Gastroesophageal sphincter (tissue), 4 donors: ENCODE measurements around the gene B9D2. TPM values are rescaled to one million over a fixed set of nuclear protein-coding genes. Genes with fewer than 3 reads are reported as not detected.

Source experiments
- ATAC-seq: fragments of 150-250 bp; one replicate; pipeline ENCODE4 v1.9.1; 2016; ENCODE audit warnings: mild to moderate bottlenecking, moderate library complexity
- H3K27ac ChIP-seq, 4 donors: fragments of 200-600 bp; sonication (generic) in 3 of 4; 1 replicate in 3 of 4; 2 replicates in 1 of 4; pipeline ENCODE4 v1.5.1; 2016 to 2019
- H3K27me3 ChIP-seq: fragments of 200-600 bp; sonication (generic); one replicate; pipeline ENCODE4 v1.5.1; 2019
- H3K36me3 ChIP-seq, 2 donors: fragments of 200-600 bp; sonication (generic); one replicate each; pipeline ENCODE4 v1.5.1; 2019; ENCODE audit warnings: control low read depth in 1 of 2
- H3K4me1 ChIP-seq, 3 donors: fragments of 200-600 bp; sonication (generic); 1 replicate in 2 of 3; 2 replicates in 1 of 3; pipeline ENCODE4 v1.5.1; 2016 to 2019; ENCODE audit warnings: control low read depth in 2 of 3
- H3K4me3 ChIP-seq, 2 donors: fragments of 200-600 bp; sonication (generic); one replicate each; pipeline ENCODE4 v1.5.1; 2019; ENCODE audit warnings: mild to moderate bottlenecking in 1 of 2, moderate library complexity in 1 of 2
- H3K9me3 ChIP-seq, 3 donors: fragments of 200-600 bp; sonication (generic); one replicate each; pipeline ENCODE4 v1.5.1; 2017 to 2019; ENCODE audit warnings: control low read depth in 2 of 3
- CTCF ChIP-seq, 4 experiments: fragments of 200-600 bp in 2 of 4; fragments of 450-650 bp in 2 of 4; sonication (generic) in 1 of 4; IDR thresholded peaks; one replicate each; pipeline ENCODE4 v1.5.1; 2017 to 2019; ENCODE audit warnings: antibody characterized with exemption in 4 of 4, mild to moderate bottlenecking in 2 of 4, moderate library complexity in 2 of 4
- EP300 ChIP-seq: sonication (generic); formaldehyde crosslinking; IDR thresholded peaks from one replicate; pipeline ENCODE4 v1.6.1; 2017; ENCODE audit warnings: antibody characterized with exemption, mild to moderate bottlenecking
- POLR2A ChIP-seq, 2 donors: fragments of 450-650 bp; IDR thresholded peaks; one replicate each; pipeline ENCODE4 v1.6.1; 2017; ENCODE audit warnings: antibody characterized with exemption in 2 of 2, mild to moderate bottlenecking in 2 of 2, moderate library complexity in 1 of 2
- POLR2AphosphoS5 ChIP-seq: sonication (generic); formaldehyde crosslinking; IDR thresholded peaks from one replicate; pipeline ENCODE4 v1.6.1; 2017; ENCODE audit warnings: antibody characterized with exemption
- WGBS, 2 donors: methylation state at CpG; one replicate each; pipeline ENCODE4 v1.1.5; 2018; ENCODE audit warnings: low coverage in 1 of 2; 5-methylcytosine and 5-hydroxymethylcytosine counted together
- total RNA-seq, 4 donors: library from RNA; depleted of rRNA; stranded (reverse); fragments of >200 nt; gene quantifications; one replicate each; pipeline ENCODE4 v1.1.0, GENCODE V29; 2016

Gene B9D2
- total RNA-seq, 4 donors from 2014 or later, result 5.2 to 10.1 (median 6.7) TPM

- H3K27ac ChIP-seq, result no peak overlapping the region
- H3K4me3 ChIP-seq, result no peak overlapping the region
- 73 to 83% methylated on average over 14 to 18 of the region's 47 CpGs for WGBS, 2 donors
- no peak for ATAC-seq
- TF ChIP-seq POLR2AphosphoS5 (no peak), EP300 (no peak), CTCF (IDR thresholded peaks at IDR 0.05) (no peak), POLR2A (IDR thresholded peaks at IDR 0.05) (no peak)
- peaks cover 0 to 35% (median 21%) of the 10 kb centered on the region in 3 donors for H3K4me1 ChIP-seq
- no peaks in the 10 kb centered on the region for H3K9me3 ChIP-seq
- H3K27me3 ChIP-seq, result no peaks in the 10 kb centered on the region
- H3K36me3 ChIP-seq, result peaks cover 0 to 77% of the 10 kb centered on the region in 2 donors
These were observed 32.8 kb downstream of the B9D2 start for GRCh38 chr19:41330946-41331678.

GRCh38 chr19:41330481-41330880, 33.5 kb downstream of the B9D2 start:
- Histone ChIP-seq H3K4me3 (no peak overlapping the region), H3K9me3 (no peaks in the 10 kb centered on the region), H3K36me3 (peaks cover 0 to 71% of the 10 kb centered on the region in 2 donors), H3K27ac (no peak overlapping the region), H3K27me3 (no peaks in the 10 kb centered on the region), H3K4me1 (peaks cover 0 to 41% (median 28%) of the 10 kb centered on the region in 3 donors)
- no peak for TF ChIP-seq EP300
- TF ChIP-seq CTCF (IDR thresholded peaks at IDR 0.05), result no peak
- no peak for TF ChIP-seq POLR2A (IDR thresholded peaks at IDR 0.05)
- TF ChIP-seq POLR2AphosphoS5, result no peak
- ATAC-seq, result no peak
- 86 to 100% methylated on average over 2 of the region's 4 CpGs for WGBS, 2 donors

GRCh38 chr19:41328842-41329225, 35.1 kb downstream of the B9D2 start:
- H3K4me3 ChIP-seq, result no peak overlapping the region
- peak overlapping the region in 3 of 4 donors; percentile 77 to 90 (median 84) for H3K27ac ChIP-seq
- no peak for ATAC-seq
- no peaks in the 10 kb centered on the region for H3K9me3 ChIP-seq
- TF ChIP-seq CTCF (IDR thresholded peaks at IDR 0.05) (no peak), EP300 (no peak), POLR2A (IDR thresholded peaks at IDR 0.05) (no peak), POLR2AphosphoS5 (no peak)
- peaks cover 2 to 58% (median 44%) of the 10 kb centered on the region in 3 donors for H3K4me1 ChIP-seq
- H3K36me3 ChIP-seq, result peaks cover 0 to 55% of the 10 kb centered on the region in 2 donors
- 78 to 100% methylated on average over 1 of the region's 1 CpG for WGBS, 2 donors
- H3K27me3 ChIP-seq, result no peaks in the 10 kb centered on the region

GRCh38 chr19:41328157-41328841, 35.6 kb downstream of the B9D2 start:
- Histone ChIP-seq H3K36me3 (peaks cover 0 to 49% of the 10 kb centered on the region in 2 donors), H3K27me3 (no peaks in the 10 kb centered on the region), H3K27ac (peak overlapping the region in 3 of 4 donors; percentile 77 to 90 (median 84)), H3K4me1 (peaks cover 2 to 63% (median 50%) of the 10 kb centered on the region in 3 donors), H3K4me3 (peak overlapping the region in 1 of 2 donors; percentile 34), H3K9me3 (no peaks in the 10 kb centered on the region)
- 76% methylated on average over 3 to 6 of the region's 22 CpGs for WGBS, 2 donors
- no peak for ATAC-seq
- TF ChIP-seq POLR2A (IDR thresholded peaks at IDR 0.05), result no peak
- no peak for TF ChIP-seq EP300
- TF ChIP-seq POLR2AphosphoS5, result no peak
- no peak for TF ChIP-seq CTCF (IDR thresholded peaks at IDR 0.05)
